HG03095 (cell line): Measurements from ENCODE around the gene WDFY4.

Source experiments
- ATAC-seq: cut with Tn5 transposase; IDR thresholded peaks from one replicate; pipeline ENCODE4 v1.9.1; 2021; ENCODE audit warnings: moderate library complexity; ENCODE audit not compliant: unreplicated experiment

WDFY4 gene

DNA sequence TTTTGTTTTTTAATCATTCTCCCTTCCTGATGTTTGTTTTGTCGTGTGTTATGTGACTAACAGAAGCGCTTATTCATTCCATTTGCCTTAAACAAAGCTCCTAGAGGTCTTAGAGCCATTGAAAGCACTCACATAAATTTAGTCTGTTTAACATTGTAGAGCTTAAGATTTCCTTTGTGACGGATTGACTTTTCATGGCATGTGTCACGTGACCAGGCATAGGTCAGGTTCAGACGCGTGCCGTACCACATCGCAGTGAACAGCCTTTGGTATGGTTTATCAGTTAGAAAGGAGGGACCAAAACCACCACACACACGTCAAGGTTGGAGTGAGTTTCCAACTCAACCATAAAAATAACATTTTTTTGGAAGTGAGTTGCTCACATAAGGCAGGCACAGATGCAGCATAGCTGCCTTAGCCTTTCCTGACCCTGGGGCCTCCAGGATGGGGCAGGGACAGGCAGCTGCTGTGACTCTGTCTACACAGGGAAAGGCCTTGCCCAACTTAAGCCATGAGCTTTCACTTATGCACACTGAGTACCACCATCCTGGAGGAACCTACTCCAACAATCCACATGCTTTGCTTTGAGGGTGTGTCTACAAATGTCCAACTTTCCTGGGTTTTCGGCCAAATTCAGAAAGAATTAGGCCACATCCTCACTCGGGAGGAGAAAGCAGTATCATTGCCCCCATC, 55.5 kb downstream of the WDFY4 start:
- no peak for ATAC-seq

DNA sequence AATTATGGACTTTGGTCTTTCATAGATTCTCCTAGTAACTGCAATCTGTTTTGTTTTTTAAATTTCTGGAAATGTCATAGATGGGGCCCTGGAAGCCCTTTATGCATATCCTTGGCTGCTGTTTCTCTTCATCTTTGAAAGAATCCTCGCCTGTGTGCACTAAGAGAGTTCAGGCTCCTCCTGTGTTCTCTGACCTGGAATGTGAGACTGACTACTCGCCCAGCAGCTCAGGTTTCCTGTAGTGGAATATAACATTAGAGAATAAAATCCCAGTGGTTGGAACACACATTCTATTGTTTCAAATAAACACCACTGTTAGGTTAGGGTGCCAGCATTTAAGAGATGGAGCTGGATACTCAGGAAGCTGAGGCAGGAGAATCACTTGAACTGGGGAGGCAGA, 56.3 kb downstream of the WDFY4 start:
- no peak for ATAC-seq

DNA sequence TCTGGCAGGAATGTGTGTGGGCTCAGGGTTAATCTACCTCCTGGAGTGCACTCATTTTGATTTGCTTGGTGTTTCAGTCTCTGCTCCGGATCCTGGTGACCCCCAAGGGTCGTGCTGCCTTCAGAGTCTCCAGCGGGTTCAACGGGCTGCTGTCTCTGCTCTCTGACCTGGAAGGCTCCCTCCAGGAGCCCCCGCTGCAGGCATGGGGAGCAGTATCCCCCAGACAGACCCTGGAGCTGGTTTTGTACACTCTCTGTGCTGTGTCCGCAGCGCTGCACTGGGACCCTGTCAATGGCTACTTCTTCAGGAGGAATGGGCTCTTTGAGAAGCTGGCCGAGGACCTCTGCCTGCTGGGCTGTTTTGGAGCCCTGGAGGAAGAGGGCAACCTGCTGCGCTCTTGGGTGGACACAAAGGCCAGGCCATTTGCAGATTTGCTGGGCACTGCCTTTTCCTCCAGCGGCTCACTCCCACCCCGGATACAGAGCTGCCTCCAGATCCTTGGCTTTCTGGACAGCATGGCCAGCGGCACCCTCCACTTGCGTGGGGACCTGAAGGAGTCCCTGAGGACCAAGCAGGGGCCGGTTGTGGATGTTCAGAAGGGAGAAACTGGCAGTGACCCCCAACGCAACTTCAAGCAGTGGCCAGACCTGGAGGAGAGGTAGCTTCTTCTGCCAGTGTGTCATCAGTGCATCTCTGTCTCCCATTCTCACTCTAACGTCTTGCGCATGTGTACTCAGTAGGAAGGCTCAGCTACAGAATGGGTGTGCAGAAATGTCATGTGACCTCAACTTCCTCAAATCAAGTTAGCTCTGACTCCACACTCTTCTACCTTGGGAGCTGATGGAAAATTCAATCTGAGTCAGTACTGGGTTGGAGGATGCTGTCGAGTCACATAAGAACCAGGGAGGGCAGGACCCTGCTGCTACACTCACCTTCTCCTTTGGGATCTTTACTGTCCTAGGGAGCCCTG, 58.5 kb downstream of the WDFY4 start:
- ATAC-seq, result no peak

DNA sequence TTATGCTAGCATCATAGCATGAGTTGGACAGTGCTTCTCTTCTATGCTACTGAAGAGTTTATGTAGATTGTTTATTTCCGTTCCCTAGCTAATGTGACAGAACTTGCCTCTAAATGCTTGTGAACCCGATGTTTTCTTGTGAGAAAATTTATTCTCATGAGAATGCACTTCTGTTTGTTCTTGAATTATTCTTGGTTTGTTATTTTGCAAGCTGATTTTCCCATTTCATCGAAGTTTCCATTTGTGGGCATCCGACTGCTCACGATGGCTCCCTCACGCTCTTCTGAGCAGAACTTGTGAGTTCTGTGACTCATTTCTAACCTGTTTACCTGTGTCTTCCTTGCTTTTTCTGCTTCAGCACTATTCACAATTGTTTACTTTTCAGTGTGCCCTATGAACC, 59.9 kb downstream of the WDFY4 start:
- no peak for ATAC-seq

DNA sequence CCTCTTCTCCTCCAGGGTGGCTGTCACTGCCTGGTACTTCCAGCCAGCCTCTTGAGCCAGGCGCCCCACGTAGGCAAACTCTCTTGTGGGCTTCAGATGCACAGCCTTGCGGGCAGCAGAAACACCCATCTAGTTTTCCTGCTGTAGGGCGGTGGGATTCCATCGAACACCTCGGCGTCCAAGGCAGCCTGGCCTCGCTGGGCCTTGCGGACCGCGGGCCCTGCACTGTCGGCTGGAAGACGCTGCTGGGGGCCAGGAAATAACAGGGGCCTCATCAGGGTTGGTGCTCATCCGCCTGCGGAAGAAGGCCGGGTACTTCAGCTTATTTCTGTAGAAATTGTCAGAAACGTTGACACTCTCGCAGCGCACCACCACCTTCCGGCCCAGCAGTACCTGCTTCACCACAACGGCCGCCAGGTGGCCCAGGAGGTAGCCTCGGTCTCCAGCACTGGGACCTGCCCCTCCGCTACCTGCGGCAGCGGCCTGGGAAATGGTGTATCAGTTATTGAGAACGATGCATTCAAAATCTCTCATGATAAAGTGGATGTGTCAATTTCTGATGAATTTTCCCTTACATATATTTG, 61.1 kb downstream of the WDFY4 start:
- ATAC-seq, result no peak

DNA sequence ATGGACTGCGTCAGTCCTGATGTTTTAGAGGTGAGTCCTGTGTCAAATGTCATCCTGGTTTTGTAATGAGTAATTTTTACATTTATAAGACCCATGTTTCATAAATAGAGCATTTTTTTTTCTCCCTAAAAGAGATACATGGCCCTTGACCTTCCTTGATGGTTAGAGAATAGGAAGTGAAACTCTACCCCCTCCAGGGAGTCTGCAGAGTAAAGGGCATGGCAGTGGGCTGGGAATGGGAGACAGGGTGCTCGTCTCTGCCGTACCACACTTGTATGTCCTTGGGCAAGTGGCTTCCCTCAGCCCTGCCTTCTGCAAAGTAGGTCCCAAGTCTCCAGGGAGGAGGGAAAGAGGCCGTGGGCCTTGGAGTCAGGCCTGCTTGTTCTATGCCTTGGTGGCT, 63.9 kb downstream of the WDFY4 start:
- ATAC-seq, result no peak

DNA sequence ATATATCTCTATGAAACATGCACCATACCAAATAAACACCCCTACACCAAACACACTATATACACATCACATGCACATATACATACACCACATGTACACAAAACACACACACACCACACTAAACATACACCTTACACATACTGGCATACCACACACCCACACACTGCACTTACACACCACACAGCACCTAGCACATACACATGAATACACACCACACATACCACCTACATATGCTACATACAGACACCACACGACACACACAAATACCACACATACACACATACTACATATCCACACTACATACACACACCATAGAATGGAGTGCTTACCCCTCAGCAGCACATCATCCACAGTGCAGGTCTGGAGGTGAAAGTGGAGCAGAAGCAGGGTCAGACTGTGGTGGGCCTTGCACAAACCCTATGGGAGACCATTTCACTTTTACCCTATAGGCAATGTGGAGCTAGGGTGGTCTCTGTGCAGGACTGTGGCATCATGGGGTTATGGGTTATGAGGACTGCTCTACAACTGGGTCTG, 64.6 kb downstream of the WDFY4 start:
- ATAC-seq, result no peak

DNA sequence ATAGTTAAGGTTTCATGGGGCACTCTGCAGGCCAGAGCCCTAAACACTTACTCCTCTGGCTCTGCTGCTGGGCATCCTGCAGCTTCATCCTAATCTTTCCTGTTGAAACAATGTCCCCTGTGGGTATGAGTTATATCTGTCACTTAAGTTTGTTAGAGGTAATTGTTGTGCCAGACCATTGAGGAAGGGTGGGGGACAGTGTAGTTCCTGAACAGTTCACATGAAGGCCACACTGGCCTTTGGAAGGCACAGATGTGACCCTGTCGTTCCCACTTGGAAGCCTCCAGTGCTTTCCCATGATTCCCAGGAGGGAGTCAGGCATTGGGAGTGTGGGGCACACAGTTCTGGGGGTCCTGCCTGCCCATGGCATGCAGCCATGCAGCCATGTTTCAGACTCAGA, 65.3 kb downstream of the WDFY4 start:
- no peak for ATAC-seq

DNA sequence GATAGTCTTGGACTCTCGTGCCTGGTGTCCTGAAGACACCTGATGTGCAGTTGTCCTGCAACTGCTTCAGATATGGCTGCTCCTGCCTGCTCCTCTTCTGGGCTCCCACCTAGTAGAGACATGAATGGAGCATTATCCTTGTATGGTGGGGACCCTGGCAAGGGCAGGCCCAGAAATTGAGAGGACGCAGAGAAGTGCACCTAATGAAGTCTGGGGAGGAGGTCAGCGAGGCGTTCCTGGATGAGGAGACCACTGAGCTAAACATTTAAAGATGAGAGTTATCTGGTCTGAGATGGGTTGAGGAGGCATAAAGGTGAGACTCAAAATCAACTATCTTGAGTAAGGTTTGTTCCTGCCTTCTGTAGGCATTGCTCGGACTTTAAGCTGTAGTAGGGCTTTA, 66.3 kb downstream of the WDFY4 start:
- ATAC-seq, result no peak

DNA sequence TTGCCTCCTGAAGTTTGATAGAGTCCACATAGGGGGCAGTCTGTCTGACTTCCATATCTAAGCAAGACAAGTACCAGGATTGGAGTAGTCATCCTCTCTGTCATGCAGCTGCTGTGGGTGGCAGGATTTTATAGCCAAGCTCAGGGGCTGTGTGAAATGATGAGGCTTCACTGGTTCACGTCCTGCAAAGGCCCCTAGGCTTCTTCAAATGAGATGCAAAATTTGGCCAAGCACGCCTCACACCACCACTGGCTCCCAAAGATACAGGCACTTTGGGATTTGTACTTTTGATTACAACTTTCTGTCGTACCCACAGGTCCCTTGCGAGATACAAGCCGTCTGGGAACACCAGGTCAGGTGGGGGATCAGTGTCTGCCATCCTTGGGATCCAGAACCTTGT, 67.1 kb downstream of the WDFY4 start:
- no peak for ATAC-seq

DNA sequence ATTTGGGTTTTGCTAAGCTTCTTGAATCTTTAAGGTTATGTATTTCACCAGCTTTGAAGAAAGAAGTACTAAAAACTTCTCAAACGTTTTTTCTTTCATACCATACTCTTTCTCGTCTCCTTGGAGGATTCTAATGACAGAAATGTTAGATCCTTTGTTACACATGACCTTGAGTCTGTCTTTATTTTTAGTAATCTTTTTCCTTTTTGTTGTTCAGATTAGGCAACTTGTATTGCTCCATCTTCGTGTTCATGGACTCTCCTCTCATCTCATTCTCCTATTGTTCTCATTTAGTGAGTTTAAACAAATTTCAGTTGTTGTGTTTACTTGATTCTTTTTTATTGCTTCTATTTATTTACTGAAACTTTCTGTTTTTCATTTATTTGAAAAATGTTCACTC, 73.7 kb downstream of the WDFY4 start:
- ATAC-seq, result no peak

DNA sequence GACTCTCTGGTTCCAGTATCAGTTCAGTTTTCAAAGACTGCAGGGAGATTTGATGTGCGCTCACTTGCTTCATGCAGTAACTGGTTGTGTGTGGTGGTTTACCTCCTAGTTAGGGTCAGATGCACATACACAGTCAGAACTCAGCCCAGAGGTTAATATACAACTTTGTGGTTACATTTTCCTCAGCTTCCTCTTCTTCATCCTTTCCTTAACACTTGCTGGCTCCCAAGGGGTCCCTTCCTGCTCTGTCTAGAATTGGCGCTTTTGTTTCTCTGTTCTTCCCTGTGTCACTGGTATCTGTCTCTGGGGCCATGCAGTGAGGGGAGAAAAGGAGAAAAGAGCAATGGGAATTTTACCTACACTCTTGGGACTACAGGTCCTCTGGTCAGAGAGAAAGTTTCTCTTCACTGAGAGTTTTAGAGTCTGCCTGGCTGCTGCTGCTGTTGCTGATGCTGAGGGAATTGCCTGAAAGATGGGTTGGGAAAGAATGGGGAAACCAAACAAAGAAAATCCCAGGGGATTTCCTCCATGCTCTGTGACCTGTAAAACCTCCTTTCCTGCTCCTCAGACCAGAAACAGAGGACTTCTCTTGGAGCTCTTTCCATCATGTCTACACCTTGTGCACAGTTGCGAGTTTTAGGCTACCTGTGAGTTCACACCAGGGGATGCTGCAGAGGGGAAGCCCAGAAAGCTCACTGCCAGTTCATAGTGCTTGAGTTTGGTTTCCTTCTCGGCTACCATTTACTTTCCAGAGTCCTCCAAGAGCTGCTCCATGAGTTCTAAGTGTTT, 74.6 kb downstream of the WDFY4 start:
- peak; percentile 91 for ATAC-seq

DNA sequence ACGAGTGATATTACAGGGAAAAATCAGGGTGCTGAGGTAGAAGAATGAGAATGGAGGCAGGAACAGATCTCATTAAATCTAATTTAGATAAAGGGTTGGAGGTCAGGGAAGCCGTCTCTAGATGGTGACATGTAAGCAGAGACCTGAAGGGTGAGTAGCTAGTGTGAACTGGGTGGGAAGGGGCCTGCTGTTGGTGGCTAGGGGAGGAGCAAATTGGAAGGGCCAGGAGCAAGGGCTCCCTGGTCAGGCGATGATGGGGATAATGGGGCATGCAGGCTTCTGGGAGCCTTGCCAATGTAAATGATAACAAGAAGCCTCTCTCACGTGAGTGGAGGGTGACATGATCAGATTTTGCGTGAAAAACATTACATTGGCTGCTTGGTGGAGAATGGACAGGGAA, 76.3 kb downstream of the WDFY4 start:
- ATAC-seq, result no peak

DNA sequence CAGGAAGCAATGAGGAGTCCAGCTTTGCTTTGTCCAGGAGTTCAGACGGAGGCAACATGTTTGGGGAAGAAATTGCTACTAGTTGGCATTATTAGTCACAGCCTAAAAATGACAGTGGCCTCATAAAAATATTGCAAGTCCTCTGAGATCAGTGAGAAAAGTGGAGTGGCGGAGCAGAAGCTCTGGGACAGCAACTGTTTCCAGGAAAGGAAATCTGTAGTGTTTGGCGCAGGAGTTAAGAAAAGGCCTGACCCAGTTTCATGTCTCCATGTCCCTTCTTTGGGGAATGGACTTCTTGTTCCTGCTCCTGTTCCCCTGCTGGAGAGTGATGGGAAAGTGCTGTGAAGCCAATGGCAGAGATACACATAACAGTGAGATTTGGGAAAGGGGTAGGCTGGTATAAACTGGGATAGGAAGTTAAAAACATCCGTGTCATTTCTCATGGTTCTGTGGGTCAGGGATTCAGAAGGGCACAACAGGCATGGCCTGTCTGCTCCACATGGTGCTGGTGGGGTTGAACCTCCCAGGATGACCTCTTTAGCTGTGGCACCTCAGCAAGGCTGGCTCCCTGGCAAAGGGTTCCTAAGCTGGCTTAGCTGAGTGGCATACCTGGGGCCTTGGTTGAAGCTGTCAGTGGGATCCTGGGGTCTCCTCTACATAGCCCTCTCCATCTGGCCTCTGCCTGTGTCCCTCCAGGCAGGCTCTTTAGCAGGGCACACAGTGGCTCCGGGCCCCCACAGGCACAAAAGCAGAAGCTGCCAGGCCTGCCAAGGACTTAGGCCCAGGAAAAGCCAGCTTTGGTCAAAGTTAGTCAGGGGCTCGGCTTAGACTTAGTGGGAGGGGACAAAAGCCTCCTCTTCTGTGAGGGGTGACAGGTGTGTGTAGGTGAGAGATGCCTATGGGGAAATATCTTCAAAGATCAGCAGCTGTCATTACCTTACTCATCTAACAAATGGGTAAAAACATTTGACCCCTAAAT, 77.7 kb downstream of the WDFY4 start:
- no peak for ATAC-seq

DNA sequence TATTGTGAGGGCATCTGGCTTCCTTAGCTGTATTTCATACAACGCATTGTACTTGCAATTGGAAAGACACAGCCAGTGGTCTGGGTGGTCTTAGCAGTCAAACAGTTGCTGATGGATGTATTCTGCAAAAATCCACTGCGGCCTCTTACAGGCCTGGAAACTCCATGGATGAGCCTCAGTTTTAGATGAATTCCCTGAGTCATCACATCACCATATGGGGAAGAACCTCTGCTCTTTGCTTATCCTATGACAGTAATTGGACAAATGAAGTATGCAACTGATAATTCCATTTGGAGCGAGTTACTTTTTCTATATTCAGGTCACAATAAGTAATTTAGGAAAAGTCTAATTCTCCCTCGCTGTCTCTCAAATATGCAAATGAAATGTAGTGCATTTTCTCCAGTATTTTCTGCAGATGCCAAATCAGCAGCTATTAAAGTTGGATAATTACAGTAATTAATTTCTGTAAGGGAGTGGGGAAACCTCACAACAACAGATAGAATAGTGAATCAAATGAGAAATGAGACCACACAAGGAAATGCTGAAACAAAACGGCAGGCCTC, 78.8 kb downstream of the WDFY4 start:
- ATAC-seq, result no peak

DNA sequence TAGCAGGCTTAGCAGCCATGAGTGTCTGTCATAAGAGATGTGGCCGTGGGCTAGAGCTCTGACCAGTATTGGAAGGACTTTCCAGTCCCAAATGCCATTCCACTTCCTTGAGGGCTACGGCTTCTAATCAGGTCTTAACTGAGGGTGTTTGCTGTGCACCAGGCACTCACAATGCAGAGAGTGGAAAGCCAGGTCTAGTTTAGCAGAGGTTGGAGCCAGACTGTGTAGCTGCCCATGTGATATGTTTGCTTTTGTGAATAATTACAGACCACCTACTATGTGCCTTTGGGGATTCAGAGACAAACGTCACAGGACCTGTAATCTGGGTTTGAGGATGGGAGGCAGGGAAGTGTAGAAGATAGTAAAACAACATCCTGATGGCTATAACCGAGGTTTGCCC, 79.8 kb downstream of the WDFY4 start:
- ATAC-seq, result no peak

DNA sequence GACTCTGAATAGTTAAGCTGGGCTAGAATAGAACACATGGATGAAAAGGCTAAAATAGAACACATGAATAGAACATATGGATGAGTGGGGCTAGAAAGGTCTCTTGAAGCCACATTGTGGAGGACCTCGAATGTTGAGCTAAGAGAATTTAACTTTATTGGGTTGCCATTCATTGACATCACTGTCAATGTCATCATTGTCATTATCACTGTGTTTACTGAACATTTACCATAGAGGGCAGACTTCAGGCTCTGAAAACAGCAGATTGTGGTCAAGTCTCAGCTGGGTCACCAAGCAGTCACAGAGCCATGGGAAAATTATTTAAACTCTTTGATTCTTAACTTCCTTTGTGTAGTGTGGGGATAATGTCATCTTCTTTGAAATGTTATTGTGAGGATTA, 80.4 kb downstream of the WDFY4 start:
- ATAC-seq, result peak; percentile 54

DNA sequence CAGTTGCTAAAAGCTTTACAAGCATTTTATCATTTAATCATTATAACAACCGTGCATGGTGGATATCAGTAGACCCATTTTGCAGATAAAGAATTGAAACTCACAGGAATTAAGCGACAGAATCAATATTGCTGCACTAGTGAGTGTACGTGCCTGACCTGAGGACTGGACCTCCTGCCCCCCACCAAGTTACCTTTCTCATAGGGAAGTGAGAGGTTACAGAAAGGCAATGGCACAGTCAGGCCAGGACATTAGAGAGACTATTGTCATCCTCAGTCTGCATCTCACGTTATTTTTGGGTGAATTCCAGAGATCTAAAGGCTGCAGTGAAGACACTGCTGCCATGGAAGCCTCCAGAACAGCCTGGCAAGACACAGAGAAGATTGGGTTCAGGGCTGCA, 80.9 kb downstream of the WDFY4 start:
- ATAC-seq, result no peak

DNA sequence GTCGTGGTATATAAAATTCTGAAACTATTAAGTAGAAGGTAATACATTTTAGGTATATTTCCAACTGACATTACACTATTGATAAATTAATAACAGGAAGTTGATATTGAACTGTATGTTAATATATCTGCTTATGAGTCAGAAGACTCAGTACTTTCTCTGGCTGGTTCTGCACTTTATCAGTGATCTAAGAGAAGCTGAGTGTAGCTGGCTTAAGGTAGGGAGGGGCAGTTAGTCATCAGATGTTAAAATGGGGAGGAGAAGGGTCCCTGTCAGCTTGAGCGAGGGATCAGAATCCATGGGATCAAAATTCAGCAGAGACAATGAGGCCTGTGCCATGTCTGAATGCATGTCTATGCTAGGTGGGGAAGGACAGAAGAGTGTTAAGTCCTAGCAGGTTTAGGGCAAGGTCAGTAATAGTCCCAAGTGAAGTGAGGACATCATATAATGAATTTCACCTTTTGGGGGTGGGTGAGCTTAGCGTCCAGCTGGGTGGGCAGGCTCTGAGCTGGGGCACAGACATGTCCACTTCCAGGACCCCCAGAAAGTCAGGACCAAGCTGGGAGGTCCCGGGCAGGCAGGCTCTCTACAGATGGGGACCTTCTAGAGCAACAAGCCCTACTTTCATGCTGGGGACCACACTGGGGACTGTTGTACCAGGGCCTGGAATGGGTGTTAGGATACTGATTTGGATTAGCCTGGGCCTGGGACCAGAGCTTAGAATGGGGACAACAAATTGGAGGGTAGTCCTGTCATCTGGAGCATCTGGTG, 82.9 kb downstream of the WDFY4 start:
- no peak for ATAC-seq
